ENCODE measurements around the gene APOBEC3H. TPM values are rescaled to one million over a fixed set of nuclear protein-coding genes. Genes with fewer than 3 reads are reported as not detected.
A peak's percentile ranks its signal among the peaks of the same experiment; 100 is the strongest.

The APOBEC3H gene
- total RNA-seq, 2 experiments from 2014 or later, result 0.67 to 0.85 TPM

- peak overlapping the region; percentile 89 for H3K4me3 Mint-ChIP-seq
- H3K27me3 Mint-ChIP-seq, result no peaks in the 10 kb centered on the region
- H3K27ac Mint-ChIP-seq, result peak overlapping the region; percentile 100
- H3K27me3 ChIP-seq (ENCODE audit: control insufficient read depth in 1 of 2, insufficient read depth in 2 of 2, low read length in 2 of 2), result no peaks in the 10 kb centered on the region
- peak overlapping the region; percentile 78 to 80 for H3K27ac ChIP-seq (ENCODE audit: low read depth in 1 of 2, low read length in 2 of 2)
- intact Hi-C loops (cut with DNase I, micrococcal nuclease), result loop anchor here (1.0 to 10.0 kb wide), 9 partner anchors 90 to 893 kb away; partner anchors contain the start of genes CBX6 (in 2 of the 2), RPL3 (in 2 of the 2), CSNK1E (in 1 of the 2) and PDGFB (in 1 of the 2)
- peaks cover 60% of the 10 kb centered on the region for H3K4me1 ChIP-seq (ENCODE audit: insufficient read depth, low read length)
- H3K4me3 ChIP-seq (ENCODE audit: low read length), result peak overlapping the region; percentile 94
- H3K4me1 Mint-ChIP-seq (ENCODE audit: low read depth), result peaks cover 45% of the 10 kb centered on the region
- peak in 1 of 14 experiments; percentile 35 for DNase-seq
- ChIA-PET CTCF (interaction anchor here (0.9 to 1.5 kb wide), 4 partner anchors 149 to 282 kb away, joined by 3 to 7 read pairs (median 4); partner anchors contain the start of gene RPL3), POLR2A (interaction anchor here (0.8 to 8.6 kb wide), 14 partner anchors 9 to 892 kb away, joined by 3 to 156 read pairs (median 5); partner anchors contain the start of genes CBX6, GTPBP1, NPTXR and RPL3)
- TF ChIP-seq, protein P1, sequence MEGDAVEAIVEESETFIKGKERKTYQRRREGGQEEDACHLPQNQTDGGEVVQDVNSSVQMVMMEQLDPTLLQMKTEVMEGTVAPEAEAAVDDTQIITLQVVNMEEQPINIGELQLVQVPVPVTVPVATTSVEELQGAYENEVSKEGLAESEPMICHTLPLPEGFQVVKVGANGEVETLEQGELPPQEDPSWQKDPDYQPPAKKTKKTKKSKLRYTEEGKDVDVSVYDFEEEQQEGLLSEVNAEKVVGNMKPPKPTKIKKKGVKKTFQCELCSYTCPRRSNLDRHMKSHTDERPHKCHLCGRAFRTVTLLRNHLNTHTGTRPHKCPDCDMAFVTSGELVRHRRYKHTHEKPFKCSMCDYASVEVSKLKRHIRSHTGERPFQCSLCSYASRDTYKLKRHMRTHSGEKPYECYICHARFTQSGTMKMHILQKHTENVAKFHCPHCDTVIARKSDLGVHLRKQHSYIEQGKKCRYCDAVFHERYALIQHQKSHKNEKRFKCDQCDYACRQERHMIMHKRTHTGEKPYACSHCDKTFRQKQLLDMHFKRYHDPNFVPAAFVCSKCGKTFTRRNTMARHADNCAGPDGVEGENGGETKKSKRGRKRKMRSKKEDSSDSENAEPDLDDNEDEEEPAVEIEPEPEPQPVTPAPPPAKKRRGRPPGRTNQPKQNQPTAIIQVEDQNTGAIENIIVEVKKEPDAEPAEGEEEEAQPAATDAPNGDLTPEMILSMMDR (IDR thresholded peaks at IDR 0.05), result no peak
- H3K36me3 ChIP-seq (ENCODE audit: insufficient read depth, low read length), result peaks cover 26% of the 10 kb centered on the region
- H3K9me3 ChIP-seq (ENCODE audit: control insufficient read depth in 1 of 2, insufficient read depth in 1 of 2, low read length in 2 of 2), result no peaks in the 10 kb centered on the region
- no peaks in the 10 kb centered on the region for H3K9me3 Mint-ChIP-seq
- no peak for ATAC-seq (ENCODE audit: poor library complexity)
- peaks cover 35% of the 10 kb centered on the region for H3K36me3 Mint-ChIP-seq (ENCODE audit: low read depth)
These were observed 55.0 kb downstream of the APOBEC3H start for GRCh38 chr22:39152024-39152510.

- TF ChIP-seq, protein P1 (IDR thresholded peaks at IDR 0.05), result no peak
- Histone ChIP-seq H3K27me3 (ENCODE audit: control insufficient read depth in 1 of 2, insufficient read depth in 2 of 2, low read length in 2 of 2) (no peaks in the 10 kb centered on the region), H3K4me1 (ENCODE audit: insufficient read depth, low read length) (peaks cover 54% of the 10 kb centered on the region), H3K4me3 (ENCODE audit: low read length) (peak within 1 kb of the TSS; percentile 94), H3K36me3 (ENCODE audit: insufficient read depth, low read length) (peaks cover 26% of the 10 kb centered on the region), H3K27ac (ENCODE audit: low read depth in 1 of 2, low read length in 2 of 2) (peak within 1 kb of the TSS; percentile 83 to 86), H3K9me3 (ENCODE audit: control insufficient read depth in 1 of 2, insufficient read depth in 1 of 2, low read length in 2 of 2) (no peaks in the 10 kb centered on the region)
- peak; percentile 83 for ATAC-seq (ENCODE audit: poor library complexity)
- Mint-ChIP-seq H3K27ac (peak within 1 kb of the TSS; percentile 100), H3K4me1 (ENCODE audit: low read depth) (peaks cover 39% of the 10 kb centered on the region), H3K27me3 (no peaks in the 10 kb centered on the region), H3K36me3 (ENCODE audit: low read depth) (peaks cover 35% of the 10 kb centered on the region), H3K4me3 (peak within 1 kb of the TSS; percentile 94), H3K9me3 (no peaks in the 10 kb centered on the region)
- ChIA-PET CTCF (interaction anchor here (0.9 to 1.8 kb wide), 5 partner anchors 18 to 283 kb away, joined by 3 to 8 read pairs (median 4); partner anchors contain the start of gene RPL3), POLR2A (interaction anchor here (0.6 to 8.6 kb wide), 20 partner anchors 9 to 892 kb away, joined by 3 to 156 read pairs (median 3); partner anchors contain the start of genes CBX6, GTPBP1, NPTXR and RPL3)
- intact Hi-C loops (cut with DNase I, micrococcal nuclease), result loop anchor here (1.0 to 10.0 kb wide), 9 partner anchors 90 to 892 kb away; partner anchors contain the start of genes CBX6 (in 2 of the 2), RPL3 (in 2 of the 2), CSNK1E (in 1 of the 2) and PDGFB (in 1 of the 2)
- peak; percentile 84 to 98 (median 94) for DNase-seq
These were observed 55.6 kb downstream of the APOBEC3H start, which contains the start of gene CBX7 for GRCh38 chr22:39152511-39153219. Gene CBX7, minus strand, starts transcription at chr22:39152680. Its CDS starts 236 bp downstream, at chr22:39152444.

- TF ChIP-seq, protein P1 (IDR thresholded peaks at IDR 0.05), result no peak
- DNase-seq, result peak in 3 of 14 experiments; percentile 36 to 58 (median 41)
- peak overlapping the region; percentile 83 to 86 for H3K27ac ChIP-seq (ENCODE audit: low read depth in 1 of 2, low read length in 2 of 2)
- Mint-ChIP-seq H3K4me1 (ENCODE audit: low read depth) (peaks cover 34% of the 10 kb centered on the region), H3K9me3 (no peaks in the 10 kb centered on the region), H3K27me3 (no peaks in the 10 kb centered on the region), H3K4me3 (peak overlapping the region; percentile 94), H3K27ac (peak overlapping the region; percentile 85), H3K36me3 (ENCODE audit: low read depth) (peaks cover 29% of the 10 kb centered on the region)
- H3K36me3 ChIP-seq (ENCODE audit: insufficient read depth, low read length), result peaks cover 19% of the 10 kb centered on the region
- ChIA-PET CTCF (interaction anchor here (1.4 to 1.8 kb wide), 2 partner anchors 18 to 166 kb away, joined by 3 to 8 read pairs; partner anchors contain the start of gene RPL3), POLR2A (interaction anchor here (0.6 to 8.6 kb wide), 18 partner anchors 10 to 891 kb away, joined by 3 to 156 read pairs (median 3); partner anchors contain the start of genes CBX6, GTPBP1, RPL3 and TAB1)
- intact Hi-C loops (cut with DNase I, micrococcal nuclease), result loop anchor here (5.0 to 10.0 kb wide), 7 partner anchors 89 to 892 kb away; partner anchors contain the start of genes CBX6 (in 1 of the 2), CSNK1E (in 1 of the 2), PDGFB (in 1 of the 2) and RPL3 (in 1 of the 2)
- no peak for ATAC-seq (ENCODE audit: poor library complexity)
- H3K4me3 ChIP-seq (ENCODE audit: low read length), result peak overlapping the region; percentile 90
- no peaks in the 10 kb centered on the region for H3K9me3 ChIP-seq (ENCODE audit: control insufficient read depth in 1 of 2, insufficient read depth in 1 of 2, low read length in 2 of 2)
- no peaks in the 10 kb centered on the region for H3K27me3 ChIP-seq (ENCODE audit: control insufficient read depth in 1 of 2, insufficient read depth in 2 of 2, low read length in 2 of 2)
- peaks cover 48% of the 10 kb centered on the region for H3K4me1 ChIP-seq (ENCODE audit: insufficient read depth, low read length)
These were observed 56.2 kb downstream of the APOBEC3H start for GRCh38 chr22:39153220-39153717.

Measured in CD4-positive, alpha-beta T cell (primary cell).